IMR-90 (cell line): ENCODE data around the gene GPR153. TPM values are rescaled to one million over a fixed set of nuclear protein-coding genes. Genes with fewer than 3 reads are reported as not detected.

ENCODE experiments used
- ATAC-seq: fragments of 200-7000 bp; cut with Tn5 transposase; 2 replicates; pipeline ENCODE4 v1.9.1; 2020; ENCODE audit warnings: low read depth, mild to moderate bottlenecking, moderate library complexity
- BruUV-seq: library from RNA; stranded (reverse); fragments of 400-500 nt; replicated peaks from 2 replicates; lab custom pipeline; 2021; lab: Mats Ljungman, UMichigan
- CTCF ChIA-PET: fragments of 300-600 bp; formaldehyde crosslinking; extraction: SDS; loops from one replicate; lab custom pipeline; 2021; ENCODE audit warnings: antibody characterized with exemption; lab: Yijun Ruan, JAX
- POLR2A ChIA-PET: fragments of 300-600 bp; sonication (Branson Sonifier 250); formaldehyde crosslinking; loops from one replicate; lab custom pipeline; 2022; ENCODE audit warnings: antibody characterized with exemption; ENCODE audit not compliant: unreplicated experiment; lab: Charles Lee
- DNase-seq: peaks from one replicate; pipeline ENCODE4 v3.0.0; 2013
- H2AFZ ChIP-seq: replicated peaks from 2 replicates; pipeline ENCODE3; 2013; ENCODE audit warnings: low read length, mild to moderate bottlenecking; ENCODE audit not compliant: poor library complexity
- H2AK5ac ChIP-seq: 2 replicates; pipeline ENCODE4 v1.6.1; 2013; ENCODE audit warnings: low read depth, low read length, inconsistent platforms
- H2AK9ac ChIP-seq: replicated peaks from 2 replicates; pipeline ENCODE3; 2013; ENCODE audit warnings: mild to moderate bottlenecking, low read depth, low read length, moderate library complexity; ENCODE audit not compliant: poor library complexity
- H2BK120ac ChIP-seq: 2 replicates; pipeline ENCODE4 v1.6.1; 2013; ENCODE audit warnings: low read depth, low read length, inconsistent platforms
- H2BK15ac ChIP-seq: 3 replicates; pipeline ENCODE4 v1.6.1; 2013; ENCODE audit warnings: low read depth, low read length, inconsistent platforms
- H2BK20ac ChIP-seq: 2 replicates; pipeline ENCODE4 v1.6.1; 2013; ENCODE audit warnings: low read depth, mild to moderate bottlenecking, inconsistent platforms, low read length, moderate library complexity
- H2BK5ac ChIP-seq: 2 replicates; pipeline ENCODE4 v1.6.1; 2013; ENCODE audit warnings: mild to moderate bottlenecking, low read depth, low read length, inconsistent platforms; ENCODE audit not compliant: poor library complexity, severe bottlenecking
- H3K14ac ChIP-seq: replicated peaks from 2 replicates; pipeline ENCODE4 v1.6.1; 2013; ENCODE audit warnings: low read depth, low read length, inconsistent platforms
- H3K18ac ChIP-seq: 2 replicates; pipeline ENCODE4 v1.6.1; 2013; ENCODE audit warnings: low read depth, low read length, control low read depth
- H3K23ac ChIP-seq: 2 replicates; pipeline ENCODE4 v1.6.1; 2013; ENCODE audit warnings: low read depth, low read length, inconsistent platforms
- H3K27ac ChIP-seq: 2 replicates; pipeline ENCODE4 v1.5.1; 2013; ENCODE audit warnings: mild to moderate bottlenecking, control low read depth, low read length; ENCODE audit not compliant: insufficient read depth
- H3K27me3 ChIP-seq: 2 replicates; pipeline ENCODE4 v1.6.1; 2013; ENCODE audit warnings: low read length; ENCODE audit not compliant: control insufficient read depth, insufficient read depth
- H3K36me3 ChIP-seq: 2 replicates; pipeline ENCODE4 v1.6.1; 2013; ENCODE audit warnings: low read length, mixed read lengths; ENCODE audit not compliant: control insufficient read depth, insufficient read depth
- H3K4ac ChIP-seq: 2 replicates; pipeline ENCODE4 v1.6.1; 2013; ENCODE audit warnings: low read depth, low read length, inconsistent platforms
- H3K4me1 ChIP-seq: 2 replicates; pipeline ENCODE4 v1.6.1; 2013; ENCODE audit warnings: low read length, mixed read lengths; ENCODE audit not compliant: control insufficient read depth, insufficient read depth
- H3K4me2 ChIP-seq: 2 replicates; pipeline ENCODE4 v1.6.1; 2013; ENCODE audit warnings: low read depth, mild to moderate bottlenecking, control low read depth, low read length, moderate library complexity
- H3K4me3 ChIP-seq: 2 replicates; pipeline ENCODE4 v1.5.1; 2013; ENCODE audit warnings: low read depth, mild to moderate bottlenecking, control low read depth, low read length, moderate library complexity; ENCODE audit not compliant: insufficient read depth
- H3K56ac ChIP-seq: 2 replicates; pipeline ENCODE4 v1.6.1; 2013; ENCODE audit warnings: low read length, inconsistent platforms; ENCODE audit not compliant: insufficient read depth; ENCODE audit errors: extremely low read depth
- H3K79me1 ChIP-seq, 2 experiments: 2 replicates each; pipeline ENCODE4 v1.6.1; 2013; ENCODE audit warnings: low read length in 2 of 2, inconsistent platforms in 1 of 2, low read depth in 1 of 2
- H3K9ac ChIP-seq: 2 replicates; pipeline ENCODE4 v1.6.1; 2013; ENCODE audit warnings: low read depth, low read length, control low read depth
- H3K9me1 ChIP-seq: 2 replicates; pipeline ENCODE4 v1.6.1; 2013; ENCODE audit warnings: low read length, inconsistent platforms; ENCODE audit not compliant: insufficient read depth
- H3K9me3 ChIP-seq: 2 replicates; pipeline ENCODE4 v1.6.1; 2013; ENCODE audit warnings: low read length; ENCODE audit not compliant: control insufficient read depth, insufficient read depth
- H4K20me1 ChIP-seq: 2 replicates; pipeline ENCODE4 v1.6.1; 2013; ENCODE audit warnings: low read length, inconsistent platforms; ENCODE audit not compliant: insufficient read depth
- H4K5ac ChIP-seq: 2 replicates; pipeline ENCODE4 v1.6.1; 2013; ENCODE audit warnings: mild to moderate bottlenecking, low read depth, low read length, control low read depth
- H4K8ac ChIP-seq, 2 experiments: 2 replicates each; pipeline ENCODE4 v1.6.1; 2013; ENCODE audit warnings: low read depth in 2 of 2, low read length in 2 of 2, control low read depth in 1 of 2, inconsistent platforms in 1 of 2
- H4K91ac ChIP-seq: 2 replicates; pipeline ENCODE4 v1.6.1; 2013; ENCODE audit warnings: low read depth, low read length, inconsistent platforms; ENCODE audit not compliant: insufficient read depth
- CEBPB ChIP-seq: IDR thresholded peaks from 2 replicates; pipeline ENCODE4 v1.6.1; 2012; ENCODE audit warnings: low read depth, low read length, improper control_type of control experiment
- CHD1 ChIP-seq: IDR thresholded peaks from 2 replicates; pipeline ENCODE4 v1.6.1; 2012; ENCODE audit warnings: low read depth, low read length, improper control_type of control experiment
- CTCF ChIP-seq: conservative IDR thresholded peaks from 2 replicates; pipeline ENCODE4 v1.5.1; 2012; ENCODE audit warnings: mild to moderate bottlenecking, low read depth, low read length, improper control_type of control experiment
- FOS ChIP-seq: fragments of 150-350 bp; IDR thresholded peaks from 2 replicates; pipeline ENCODE4 v1.6.1; 2016; ENCODE audit warnings: low read depth, low read length
- MXI1 ChIP-seq: IDR thresholded peaks from 2 replicates; pipeline ENCODE4 v1.6.1; 2012; ENCODE audit warnings: low read depth, mild to moderate bottlenecking, low read length, moderate library complexity, borderline replicate concordance
- NFE2L2 ChIP-seq: fragments of 150-350 bp; IDR thresholded peaks from 2 replicates; pipeline ENCODE4 v1.6.1; 2016; ENCODE audit warnings: low read depth, mild to moderate bottlenecking, low read length
- POLR2A ChIP-seq: IDR thresholded peaks from 2 replicates; pipeline ENCODE4 v1.6.1; 2012; ENCODE audit warnings: mild to moderate bottlenecking, low read depth, low read length
- RAD21 ChIP-seq: IDR thresholded peaks from 2 replicates; pipeline ENCODE4 v1.6.1; 2012; ENCODE audit warnings: low read length, improper control_type of control experiment
- RCOR1 ChIP-seq: IDR thresholded peaks from 2 replicates; pipeline ENCODE4 v1.6.1; 2012; ENCODE audit warnings: mild to moderate bottlenecking, low read length, improper control_type of control experiment; ENCODE audit not compliant: insufficient replicate concordance
- SMC3 ChIP-seq: fragments of 150-350 bp; IDR thresholded peaks from 2 replicates; pipeline ENCODE4 v1.6.1; 2016; ENCODE audit warnings: low read depth, mild to moderate bottlenecking, antibody characterized with exemption, low read length, moderate library complexity
- USF2 ChIP-seq: fragments of 150-350 bp; IDR thresholded peaks from 2 replicates; pipeline ENCODE4 v1.6.1; 2017; ENCODE audit warnings: mild to moderate bottlenecking, antibody characterized with exemption, low read length, low read depth
- WGBS, 2 experiments: methylation state at CpG; one replicate each; pipeline versions ENCODE4 v1.1.5 to v1.1.7; 2013; ENCODE audit warnings: missing lambda C conversion rate in 2 of 2; ENCODE audit not compliant: insufficient read length in 1 of 2; ENCODE audit errors: extremely low coverage in 2 of 2; 5-methylcytosine and 5-hydroxymethylcytosine counted together
- dilution Hi-C: fragments of 300-500 bp; cut with HindIII; formaldehyde crosslinking; loops from one replicate; pipeline ENCODE4 v1.14.3; 2018; ENCODE audit warnings: low sequenced_read_pairs; ENCODE audit not compliant: unreplicated experiment
- in situ Hi-C: fragments of 300-500 bp; cut with MboI; formaldehyde crosslinking; loops from 3 replicates; pipeline ENCODE4 v1.14.3; 2019; ENCODE audit warnings: low sequenced_read_pairs, inconsistent platforms, mixed read lengths
- intact Hi-C: fragments of 100-400 bp; cut with micrococcal nuclease; formaldehyde crosslinking; loops from 2 replicates; pipeline ENCODE4 v1.10.0; 2022
- polyA plus RNA-seq, 3 experiments: library from polyadenylated mRNA; depleted of rRNA; stranded (reverse); fragments of >200 nt; gene quantifications; 2 replicates each; pipeline ENCODE4 v1.2.3, GENCODE V29; 2012; ENCODE audit warnings: low replicate concordance in 1 of 3
- total RNA-seq: library from RNA; depleted of rRNA; stranded (reverse); fragments of >200 nt; gene quantifications from 2 replicates; pipeline ENCODE4 v1.2.3, GENCODE V29; 2012

GPR153 gene
- total and polyA plus RNA-seq, 2 of the 4 experiments (the other 2 are of a cell fraction), result 1.8 to 5.2 TPM

- no peak for TF ChIP-seq CHD1
Measured at GRCh38 chr1:6244401-6245049, 16.4 kb downstream of the GPR153 start (continued).

GRCh38 chr1:6243993-6244392 lies 16.9 kb downstream of the GPR153 start, which contains the start of gene HES3:
Gene HES3, plus strand, starts transcription at chr1:6244179. Its CDS starts 187 bp downstream, at chr1:6244366.
- Histone ChIP-seq H4K8ac (no peak within 1 kb of the TSS), H3K4me2 (no peak within 1 kb of the TSS), H4K91ac (no peak within 1 kb of the TSS), H3K23ac (no peak within 1 kb of the TSS), H2AFZ (peak within 1 kb of the TSS; percentile 57), H3K79me1 (no peaks in the 10 kb centered on the region), H3K56ac (no peak within 1 kb of the TSS), H2BK120ac (no peak within 1 kb of the TSS), H3K14ac (no peak within 1 kb of the TSS), H2BK20ac (no peak within 1 kb of the TSS), H3K4ac (no peak within 1 kb of the TSS), H3K9me3 (no peaks in the 10 kb centered on the region), H3K27ac (no peak within 1 kb of the TSS), H3K9ac (no peak within 1 kb of the TSS), H2AK9ac (peak within 1 kb of the TSS; percentile 72), H3K18ac (no peak within 1 kb of the TSS), H3K4me3 (no peak within 1 kb of the TSS), H3K9me1 (no peaks in the 10 kb centered on the region), H2BK5ac (no peak within 1 kb of the TSS), H3K4me1 (no peaks in the 10 kb centered on the region), H4K20me1 (peaks cover 16% of the 10 kb centered on the region), H4K5ac (no peak within 1 kb of the TSS), H3K36me3 (no peaks in the 10 kb centered on the region), H3K27me3 (peaks cover 70% of the 10 kb centered on the region), H2BK15ac (no peak within 1 kb of the TSS), H2AK5ac (no peak within 1 kb of the TSS)
- CTCF ChIA-PET, result interaction anchor here (0.9 kb wide), 1 partner anchor 187 kb away, joined by 3 read pairs; no protein-coding TSS in a partner anchor
- POLR2A ChIA-PET, result no interaction called here
- no peak for DNase-seq
- no peak for ATAC-seq
- in situ Hi-C loops (no loop called here), dilution Hi-C loops (no loop called here), intact Hi-C loops (loop anchor here (2.0 kb wide), 1 partner anchor 135 kb away; no protein-coding TSS in a partner anchor)
- BruUV-seq, result no TSS peak
- 4% methylated on average over 7 of the region's 16 CpGs; no CpG with 5 or more reads in 1 of the 2 experiments for WGBS, 2 experiments
- TF ChIP-seq RAD21, result no peak
- TF ChIP-seq NFE2L2, result no peak
- TF ChIP-seq CTCF, result no peak
- TF ChIP-seq SMC3, result no peak
- no peak for TF ChIP-seq RCOR1
- no peak for TF ChIP-seq CEBPB
- TF ChIP-seq POLR2A, result no peak
- no peak for TF ChIP-seq USF2
- TF ChIP-seq CHD1, result no peak
- no peak for TF ChIP-seq MXI1
- no peak for TF ChIP-seq FOS
